ENCODE results near the gene MCCD1. TPM values are rescaled to one million over a fixed set of nuclear protein-coding genes. Genes with fewer than 3 reads are reported as not detected.
A peak's percentile ranks its signal among the peaks of the same experiment; 100 is the strongest.
"Not testable (repeated sequence)": the region's sequence is repeated elsewhere in the genome, so short reads cannot be mapped to it uniquely, and the experiment has no call there.

The MCCD1 gene
- not detected for total RNA-seq
- not detected for polyA plus RNA-seq
- long read RNA-seq, donor 1, result 0 reads
- long read RNA-seq, donor 2, result 0 reads

GRCh38 chr6:31528821-31529328, at the start of gene MCCD1:
Gene MCCD1 (plus strand): TSS chr6:31528962. CDS start chr6:31529015, 53 bp downstream.
- H3K27ac ChIP-seq (ENCODE audit: low read depth in 1 of 2, low read length in 2 of 2), result no peak within 1 kb of the TSS
- 47 to 64% methylated on average over 5 to 7 of the region's 7 CpGs for WGBS, 2 donors
- no peaks in the 10 kb centered on the region for H3K9me3 ChIP-seq (ENCODE audit: control insufficient read depth, low read length)
- no peaks in the 10 kb centered on the region for H3K4me1 ChIP-seq (ENCODE audit: control insufficient read depth in 1 of 2, insufficient read depth in 2 of 2, low read length in 2 of 2)
- ATAC-seq (ENCODE audit: low FRiP score) (no peak), DNase-seq (no peak)
- no peak within 1 kb of the TSS for H3K4me3 ChIP-seq (ENCODE audit: low read length in 2 of 2)
- H3K27me3 ChIP-seq (ENCODE audit: control insufficient read depth in 1 of 2, insufficient read depth in 2 of 2, low read length in 1 of 2), result no peaks in the 10 kb centered on the region
- peaks cover 2 to 7% of the 10 kb centered on the region in 2 donors for H3K36me3 ChIP-seq (ENCODE audit: control insufficient read depth in 1 of 2, insufficient read depth in 2 of 2, low read length in 1 of 2)
- intact Hi-C loops (cut with DNase I), result no loop called here

- no peaks in the 10 kb centered on the region for H3K9me3 ChIP-seq (ENCODE audit: control insufficient read depth, low read length)
- intact Hi-C loops (cut with DNase I), result no loop called here
- no peaks in the 10 kb centered on the region for H3K36me3 ChIP-seq (ENCODE audit: control insufficient read depth in 1 of 2, insufficient read depth in 2 of 2, low read length in 1 of 2)
- H3K4me3 ChIP-seq (ENCODE audit: low read length in 2 of 2), result no peak overlapping the region
- DNase-seq, result no peak
- WGBS, 2 donors, result 83 to 93% methylated on average over 5 of the region's 5 CpGs
- H3K27me3 ChIP-seq (ENCODE audit: control insufficient read depth in 1 of 2, insufficient read depth in 2 of 2, low read length in 1 of 2), result peaks cover 0 to 5% of the 10 kb centered on the region in 2 donors
- H3K27ac ChIP-seq (ENCODE audit: low read depth in 1 of 2, low read length in 2 of 2), result no peak overlapping the region
- no peak for ATAC-seq (ENCODE audit: low FRiP score)
- H3K4me1 ChIP-seq (ENCODE audit: control insufficient read depth in 1 of 2, insufficient read depth in 2 of 2, low read length in 2 of 2), result no peaks in the 10 kb centered on the region
These were observed 49.4 kb upstream of the MCCD1 start for GRCh38 chr6:31479151-31479932.

- ATAC-seq (ENCODE audit: low FRiP score), result no peak
- intact Hi-C loops (cut with DNase I), result no loop called here
- Histone ChIP-seq H3K36me3 (ENCODE audit: control insufficient read depth in 1 of 2, insufficient read depth in 2 of 2, low read length in 1 of 2) (no peaks in the 10 kb centered on the region), H3K27me3 (ENCODE audit: control insufficient read depth in 1 of 2, insufficient read depth in 2 of 2, low read length in 1 of 2) (peaks cover 0 to 5% of the 10 kb centered on the region in 2 donors), H3K4me3 (ENCODE audit: low read length in 2 of 2) (no peak overlapping the region), H3K4me1 (ENCODE audit: control insufficient read depth in 1 of 2, insufficient read depth in 2 of 2, low read length in 2 of 2) (no peaks in the 10 kb centered on the region), H3K27ac (ENCODE audit: low read depth in 1 of 2, low read length in 2 of 2) (no peak overlapping the region), H3K9me3 (ENCODE audit: control insufficient read depth, low read length) (no peaks in the 10 kb centered on the region)
- WGBS, 2 donors, result 57 to 76% methylated on average over 3 of the region's 3 CpGs
- no peak for DNase-seq
These were observed 48.7 kb upstream of the MCCD1 start for GRCh38 chr6:31479933-31480535.

GRCh38 chr6:31480574-31480973, 48.2 kb upstream of the MCCD1 start:
- H3K36me3 ChIP-seq (ENCODE audit: control insufficient read depth in 1 of 2, insufficient read depth in 2 of 2, low read length in 1 of 2), result no peaks in the 10 kb centered on the region

GRCh38 chr6:31483392-31483791, 45.4 kb upstream of the MCCD1 start:
- 51 to 67% methylated on average over 2 of the region's 2 CpGs for WGBS, 2 donors
- no peak for ATAC-seq (ENCODE audit: low FRiP score)
- intact Hi-C loops (cut with DNase I), result no loop called here

More at GRCh38 chr6:31480574-31480973, 48.2 kb upstream of the MCCD1 start:
- WGBS, 2 donors, result 80 to 88% methylated on average over 11 of the region's 11 CpGs
- Histone ChIP-seq H3K9me3 (ENCODE audit: control insufficient read depth, low read length) (no peaks in the 10 kb centered on the region), H3K27me3 (ENCODE audit: control insufficient read depth in 1 of 2, insufficient read depth in 2 of 2, low read length in 1 of 2) (peaks cover 0 to 5% of the 10 kb centered on the region in 2 donors), H3K27ac (ENCODE audit: low read depth in 1 of 2, low read length in 2 of 2) (no peak overlapping the region), H3K4me3 (ENCODE audit: low read length in 2 of 2) (no peak overlapping the region), H3K4me1 (ENCODE audit: control insufficient read depth in 1 of 2, insufficient read depth in 2 of 2, low read length in 2 of 2) (no peaks in the 10 kb centered on the region)
- no peak for ATAC-seq (ENCODE audit: low FRiP score)
- intact Hi-C loops (cut with DNase I), result no loop called here
- DNase-seq, result no peak

GRCh38 chr6:31485055-31485454, 43.7 kb upstream of the MCCD1 start:
- no peak for DNase-seq
- no peak overlapping the region for H3K27ac ChIP-seq (ENCODE audit: low read depth in 1 of 2, low read length in 2 of 2)
- no peak for ATAC-seq (ENCODE audit: low FRiP score)
- 72 to 97% methylated on average over 1 of the region's 1 CpG for WGBS, 2 donors
- H3K27me3 ChIP-seq (ENCODE audit: control insufficient read depth in 1 of 2, insufficient read depth in 2 of 2, low read length in 1 of 2), result peaks cover 0 to 5% of the 10 kb centered on the region in 2 donors
- H3K9me3 ChIP-seq (ENCODE audit: control insufficient read depth, low read length), result no peaks in the 10 kb centered on the region
- H3K36me3 ChIP-seq (ENCODE audit: control insufficient read depth in 1 of 2, insufficient read depth in 2 of 2, low read length in 1 of 2), result no peaks in the 10 kb centered on the region
- no peaks in the 10 kb centered on the region for H3K4me1 ChIP-seq (ENCODE audit: control insufficient read depth in 1 of 2, insufficient read depth in 2 of 2, low read length in 2 of 2)
- H3K4me3 ChIP-seq (ENCODE audit: low read length in 2 of 2), result no peak overlapping the region
- intact Hi-C loops (cut with DNase I), result no loop called here

More at GRCh38 chr6:31483392-31483791, 45.4 kb upstream of the MCCD1 start:
- H3K4me3 ChIP-seq (ENCODE audit: low read length in 2 of 2), result no peak overlapping the region
- H3K36me3 ChIP-seq (ENCODE audit: control insufficient read depth in 1 of 2, insufficient read depth in 2 of 2, low read length in 1 of 2), result no peaks in the 10 kb centered on the region
- H3K27ac ChIP-seq (ENCODE audit: low read depth in 1 of 2, low read length in 2 of 2), result no peak overlapping the region
- H3K4me1 ChIP-seq (ENCODE audit: control insufficient read depth in 1 of 2, insufficient read depth in 2 of 2, low read length in 2 of 2), result no peaks in the 10 kb centered on the region
- peaks cover 0 to 5% of the 10 kb centered on the region in 2 donors for H3K27me3 ChIP-seq (ENCODE audit: control insufficient read depth in 1 of 2, insufficient read depth in 2 of 2, low read length in 1 of 2)
- no peak for DNase-seq
- no peaks in the 10 kb centered on the region for H3K9me3 ChIP-seq (ENCODE audit: control insufficient read depth, low read length)

- H3K9me3 ChIP-seq (ENCODE audit: control insufficient read depth, low read length); H3K36me3 ChIP-seq (ENCODE audit: control insufficient read depth in 1 of 2, insufficient read depth in 2 of 2, low read length in 1 of 2); H3K27me3 ChIP-seq (ENCODE audit: control insufficient read depth in 1 of 2, insufficient read depth in 2 of 2, low read length in 1 of 2); H3K4me1 ChIP-seq (ENCODE audit: control insufficient read depth in 1 of 2, insufficient read depth in 2 of 2, low read length in 2 of 2); H3K4me3 ChIP-seq (ENCODE audit: low read length in 2 of 2); intact Hi-C loops (cut with DNase I); H3K27ac ChIP-seq (ENCODE audit: low read depth in 1 of 2, low read length in 2 of 2); DNase-seq: not testable (repeated sequence)
- peak; percentile 33 for ATAC-seq (ENCODE audit: low FRiP score)
- no CpG with 5 or more reads among the region's 9 CpGs for WGBS, 2 donors
These were observed 42.5 kb upstream of the MCCD1 start for GRCh38 chr6:31486065-31486837.

- intact Hi-C loops (cut with DNase I); H3K27ac ChIP-seq (ENCODE audit: low read depth in 1 of 2, low read length in 2 of 2); H3K9me3 ChIP-seq (ENCODE audit: control insufficient read depth, low read length); H3K4me1 ChIP-seq (ENCODE audit: control insufficient read depth in 1 of 2, insufficient read depth in 2 of 2, low read length in 2 of 2); H3K36me3 ChIP-seq (ENCODE audit: control insufficient read depth in 1 of 2, insufficient read depth in 2 of 2, low read length in 1 of 2); ATAC-seq (ENCODE audit: low FRiP score); DNase-seq; H3K27me3 ChIP-seq (ENCODE audit: control insufficient read depth in 1 of 2, insufficient read depth in 2 of 2, low read length in 1 of 2); H3K4me3 ChIP-seq (ENCODE audit: low read length in 2 of 2): not testable (repeated sequence)
- WGBS, 2 donors, result 81 to 84% methylated on average over 6 of the region's 6 CpGs
These were observed 41.1 kb upstream of the MCCD1 start for GRCh38 chr6:31487674-31488073.
